H1 (cell line): ENCODE data around the gene SQOR. TPM values are rescaled to one million over a fixed set of nuclear protein-coding genes. Genes with fewer than 3 reads are reported as not detected.

Source experiments
- CTCF ChIA-PET: fragments of 300-600 bp; sonication (Branson Sonifier 250); formaldehyde crosslinking; loops from one replicate; lab custom pipeline; 2021; ENCODE audit not compliant: partially characterized antibody; lab: Charles Lee
- POLR2A ChIA-PET: fragments of 300-600 bp; sonication (Branson Sonifier 250); formaldehyde crosslinking; loops from one replicate; lab custom pipeline; 2021; ENCODE audit warnings: inconsistent platforms; ENCODE audit not compliant: partially characterized antibody; lab: Charles Lee
- DNase-seq, 2 experiments: peaks; one replicate each; pipeline versions ENCODE4 v3.0.0 to v3.0.0-alpha.2; 2010 to 2022; ENCODE audit warnings: low spot score in 2 of 2, low read depth in 1 of 2, mixed read lengths in 1 of 2
- FAIRE-seq: peaks from 2 replicates; lab custom pipeline; 2011; peaks lifted over from hg19 to GRCh38; lab: Jason Lieb, UNC
- H2AFZ ChIP-seq: 2 replicates; pipeline ENCODE4 v1.8.1; 2012; ENCODE audit warnings: low read length, inconsistent platforms
- H2AK5ac ChIP-seq: 2 replicates; pipeline ENCODE4 v1.6.1; 2013; ENCODE audit warnings: low read depth, low read length
- H2BK120ac ChIP-seq: replicated peaks from 2 replicates; pipeline ENCODE3; 2013; ENCODE audit warnings: low read depth, low read length, inconsistent platforms
- H2BK12ac ChIP-seq: 2 replicates; pipeline ENCODE4 v1.6.1; 2013; ENCODE audit warnings: low read depth, low read length
- H2BK15ac ChIP-seq: 2 replicates; pipeline ENCODE4 v1.6.1; 2013; ENCODE audit warnings: low read length
- H2BK20ac ChIP-seq: 2 replicates; pipeline ENCODE4 v1.6.1; 2013; ENCODE audit warnings: low read length
- H2BK5ac ChIP-seq: 2 replicates; pipeline ENCODE4 v1.6.1; 2013; ENCODE audit warnings: low read depth, low read length
- H3K14ac ChIP-seq: 2 replicates; pipeline ENCODE4 v1.6.1; 2013; ENCODE audit warnings: inconsistent platforms; ENCODE audit not compliant: insufficient read length
- H3K18ac ChIP-seq: 2 replicates; pipeline ENCODE4 v1.6.1; 2013; ENCODE audit warnings: low read length; ENCODE audit errors: extremely low read depth
- H3K23ac ChIP-seq: 2 replicates; pipeline ENCODE4 v1.6.1; 2013; ENCODE audit warnings: inconsistent platforms; ENCODE audit not compliant: insufficient read length
- H3K23me2 ChIP-seq: 2 replicates; pipeline ENCODE4 v1.6.1; 2013; ENCODE audit warnings: low read depth, low read length
- H3K27ac ChIP-seq: 2 replicates; pipeline ENCODE4 v1.6.1; 2011; ENCODE audit warnings: low read depth, low read length, inconsistent platforms
- H3K27me3 ChIP-seq, 4 experiments: replicated peaks in 1 of 4; 1 replicate in 1 of 4; 2 replicates in 3 of 4; pipeline versions ENCODE4 v1.6.1 to v1.8.1; 2011 to 2013; ENCODE audit warnings: low read length in 3 of 4, mild to moderate bottlenecking in 3 of 4, inconsistent platforms in 2 of 4, mixed read lengths in 2 of 4, moderate library complexity in 1 of 4; ENCODE audit not compliant: control insufficient read depth in 3 of 4, insufficient read depth in 3 of 4; ENCODE audit errors: extremely low read depth in 1 of 4
- H3K36me3 ChIP-seq, 4 experiments: 2 replicates each; pipeline versions ENCODE4 v1.6.1 to v1.8.1; 2011 to 2013; ENCODE audit warnings: mild to moderate bottlenecking in 4 of 4, low read length in 3 of 4, moderate library complexity in 2 of 4, control low read depth in 1 of 4, inconsistent platforms in 1 of 4; ENCODE audit not compliant: insufficient read depth in 4 of 4, control insufficient read depth in 2 of 4
- H3K4ac ChIP-seq: replicated peaks from 2 replicates; pipeline ENCODE3; 2013; ENCODE audit warnings: low read length, low read depth, mixed read lengths, inconsistent platforms; ENCODE audit not compliant: insufficient read length
- H3K4me1 ChIP-seq, 4 experiments: replicated peaks in 1 of 4; 1 replicate in 1 of 4; 2 replicates in 3 of 4; pipeline versions ENCODE4 v1.6.1 to v1.8.1; 2011 to 2013; ENCODE audit warnings: low read length in 3 of 4, inconsistent platforms in 2 of 4, mixed read lengths in 1 of 4; ENCODE audit not compliant: insufficient read depth in 4 of 4, control insufficient read depth in 3 of 4
- H3K4me2 ChIP-seq, 2 experiments: 2 replicates each; pipeline versions ENCODE4 v1.6.1 to v1.8.1; 2011 to 2013; ENCODE audit warnings: low read depth in 2 of 2, low read length in 2 of 2, control low read depth in 1 of 2, inconsistent platforms in 1 of 2, mild to moderate bottlenecking in 1 of 2; ENCODE audit not compliant: insufficient read depth in 1 of 2
- H3K4me3 ChIP-seq, 4 experiments: fragments of 200-600, 300-600 bp in 1 of 4; sonication (generic), shearing (Covaris generic), sonication (Bioruptor Twin) in 1 of 4; 2 replicates each; pipeline versions ENCODE4 v1.5.1 to v1.8.1; 2011 to 2016; ENCODE audit warnings: low read length in 4 of 4, low read depth in 3 of 4, control low read depth in 2 of 4, inconsistent platforms in 2 of 4, mild to moderate bottlenecking in 2 of 4, mixed read lengths in 1 of 4, moderate library complexity in 1 of 4; ENCODE audit not compliant: insufficient read depth in 2 of 4; ENCODE audit errors: extremely low read depth in 1 of 4
- H3K56ac ChIP-seq: replicated peaks from 2 replicates; pipeline ENCODE3; 2013; ENCODE audit warnings: low read depth, mild to moderate bottlenecking, mixed read lengths, low read length, inconsistent platforms; ENCODE audit not compliant: insufficient read length
- H3K79me1 ChIP-seq: 2 replicates; pipeline ENCODE4 v1.6.1; 2013; ENCODE audit warnings: low read depth, low read length, control low read depth
- H3K79me2 ChIP-seq, 2 experiments: 2 replicates each; pipeline versions ENCODE4 v1.6.1 to v1.8.1; 2012 to 2013; ENCODE audit warnings: low read length in 2 of 2, mild to moderate bottlenecking in 2 of 2, inconsistent platforms in 1 of 2; ENCODE audit not compliant: insufficient read depth in 2 of 2, control insufficient read depth in 1 of 2
- H3K9ac ChIP-seq, 4 experiments: replicated peaks in 1 of 4; 1 replicate in 1 of 4; 2 replicates in 3 of 4; pipeline versions ENCODE4 v1.6.1 to v1.8.1; 2011 to 2013; ENCODE audit warnings: low read depth in 3 of 4, low read length in 3 of 4, control low read depth in 2 of 4, mild to moderate bottlenecking in 2 of 4, moderate library complexity in 2 of 4, inconsistent platforms in 1 of 4; ENCODE audit errors: extremely low read depth in 1 of 4
- H3K9me3 ChIP-seq, 2 experiments: 2 replicates each; pipeline versions ENCODE4 v1.6.1 to v1.8.1; 2012 to 2013; ENCODE audit warnings: mild to moderate bottlenecking in 2 of 2, moderate library complexity in 2 of 2, control low read depth in 1 of 2, inconsistent platforms in 1 of 2, low read depth in 1 of 2, low read length in 1 of 2, mixed read lengths in 1 of 2; ENCODE audit not compliant: insufficient read depth in 2 of 2
- H4K20me1 ChIP-seq, 2 experiments: replicated peaks in 1 of 2; 2 replicates each; pipeline versions ENCODE3 to v1.8.1; 2011 to 2013; ENCODE audit warnings: inconsistent platforms in 2 of 2, low read length in 2 of 2, mild to moderate bottlenecking in 1 of 2; ENCODE audit not compliant: insufficient read depth in 2 of 2, control insufficient read depth in 1 of 2
- H4K5ac ChIP-seq: 2 replicates; pipeline ENCODE4 v1.6.1; 2013; ENCODE audit warnings: low read length, low read depth, mixed read lengths, inconsistent platforms; ENCODE audit not compliant: insufficient read length
- H4K8ac ChIP-seq: 2 replicates; pipeline ENCODE4 v1.8.0; 2013; ENCODE audit warnings: mild to moderate bottlenecking, moderate library complexity, low read length, inconsistent platforms; ENCODE audit not compliant: insufficient read depth; ENCODE audit errors: extremely low read depth
- H4K91ac ChIP-seq: replicated peaks from 2 replicates; pipeline ENCODE3; 2013; ENCODE audit warnings: low read length, mixed read lengths, inconsistent platforms; ENCODE audit not compliant: insufficient read length
- SIRT6 ChIP-seq: IDR thresholded peaks from one replicate; pipeline ENCODE4 v1.7.1; 2012; ENCODE audit warnings: low read length, inconsistent platforms
- WGBS, 2 experiments: shearing (Covaris generic) in 1 of 2; methylation state at CpG; one replicate each; pipeline versions ENCODE4 v1.1.6 to v1.1.7; 2013 to 2015; ENCODE audit warnings: low lambda C conversion rate in 2 of 2, mixed read lengths in 2 of 2, inconsistent platforms in 1 of 2, low coverage in 1 of 2, missing lambda C conversion rate in 1 of 2; ENCODE audit not compliant: insufficient replicate concordance in 2 of 2, insufficient coverage in 1 of 2, insufficient read length in 1 of 2; ENCODE audit errors: extremely low coverage in 1 of 2, missing lambda C conversion rate in 1 of 2; 5-methylcytosine and 5-hydroxymethylcytosine counted together
- polyA plus RNA-seq, 7 experiments: library from polyadenylated mRNA; depleted of rRNA in 3 of 7; stranded (reverse) in 5 of 7; unstranded in 2 of 7; fragments of >200 nt in 5 of 7; fragments of 200-250 nt in 2 of 7; gene quantifications; 1 replicate in 5 of 7; 2 replicates in 1 of 7; 4 replicates in 1 of 7; pipeline versions ENCODE4 v1.2.1 to v1.2.3, GENCODE V29; 2011 to 2013; ENCODE audit warnings: missing spikeins in 2 of 7, mixed read lengths in 2 of 7
- total RNA-seq: library from RNA; stranded (reverse); fragmentation: NEBNext Ultra II Directional; extraction: Animal tissue kit (Norgen Biotek cat#: 25700); gene quantifications from 2 replicates; pipeline ENCODE4 v1.2.1, GENCODE V29; 2021

SQOR gene
- total and polyA plus RNA-seq, 2 of the 8 experiments (the other 6 are each of a cell fraction or from before 2014, with no cell fraction given), result 0.20 to 0.22 TPM

DNA sequence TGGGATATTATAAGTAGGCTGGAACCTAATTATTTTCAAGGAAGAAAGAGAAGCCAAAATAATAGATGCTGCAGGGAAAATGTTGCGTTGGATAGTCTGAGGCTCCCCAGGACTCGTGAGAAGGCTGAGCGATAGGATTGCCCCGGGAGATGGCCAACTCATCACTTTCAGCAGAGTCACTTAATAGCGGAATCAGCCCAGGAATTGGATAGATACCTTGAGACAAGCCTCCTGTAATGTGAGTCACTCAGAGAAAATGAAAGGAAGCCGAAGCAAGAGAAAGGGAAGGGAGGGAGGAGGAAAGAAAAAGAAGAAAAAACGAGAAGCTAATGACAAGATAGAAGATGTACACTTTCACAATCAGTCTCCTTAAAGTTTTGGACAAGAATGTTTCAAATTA is 94.3 kb downstream of the SQOR start:
- DNase-seq, result no peak
- CTCF ChIA-PET, result interaction anchor here (1.2 to 1.6 kb wide), 5 partner anchors 11 to 571 kb away, joined by 3 to 4 read pairs (median 3); no protein-coding TSS in a partner anchor
- Histone ChIP-seq H3K4me1 (no peaks in the 10 kb centered on the region), H3K36me3 (no peaks in the 10 kb centered on the region), H4K91ac (no peak overlapping the region), H2BK20ac (no peak overlapping the region), H4K8ac (no peak overlapping the region), H2AK5ac (no peak overlapping the region), H3K27me3 (no peaks in the 10 kb centered on the region), H2BK5ac (no peak overlapping the region), H2BK15ac (no peak overlapping the region), H3K79me1 (no peaks in the 10 kb centered on the region), H4K5ac (no peak overlapping the region), H3K9ac (no peak overlapping the region), H3K14ac (no peak overlapping the region), H3K18ac (no peak overlapping the region), H3K56ac (no peak overlapping the region), H3K9me3 (no peaks in the 10 kb centered on the region), H3K4ac (no peak overlapping the region), H3K23me2 (no peaks in the 10 kb centered on the region), H3K4me2 (no peak overlapping the region), H3K4me3 (no peak overlapping the region), H3K27ac (no peak overlapping the region), H2BK12ac (no peak overlapping the region), H2BK120ac (no peak overlapping the region), H3K79me2 (no peaks in the 10 kb centered on the region), H4K20me1 (no peaks in the 10 kb centered on the region), H3K23ac (no peak overlapping the region), H2AFZ (no peak overlapping the region)
- no peak for FAIRE-seq
- POLR2A ChIA-PET, result interaction anchor here (0.6 kb wide), 1 partner anchor 158 kb away, joined by 3 read pairs; no protein-coding TSS in a partner anchor
- WGBS, 2 experiments, result 92% methylated on average over 7 of the region's 7 CpGs; no CpG with 5 or more reads in 1 of the 2 experiments
- no peak for TF ChIP-seq SIRT6
